Uterus (tissue), 4 donors: ENCODE results near the gene KRT86. TPM values are rescaled to one million over a fixed set of nuclear protein-coding genes. Genes with fewer than 3 reads are reported as not detected.

Experiments used
- DNase-seq, 2 donors: peaks; one replicate each; pipeline ENCODE4 v3.0.0-alpha.2; 2019 to 2020
- H3K27ac ChIP-seq, 2 donors: fragments of 200-600 bp; sonication (generic); 1 replicate in 1 of 2; 2 replicates in 1 of 2; pipeline ENCODE4 v1.5.1; 2016 to 2018
- H3K27me3 ChIP-seq, 2 donors: fragments of 200-600 bp; sonication (generic); one replicate each; pipeline ENCODE4 v1.5.1; 2018 to 2019; ENCODE audit warnings: control low read depth in 1 of 2
- H3K36me3 ChIP-seq, 2 donors: fragments of 200-600 bp; sonication (generic); one replicate each; pipeline ENCODE4 v1.5.1; 2019; ENCODE audit warnings: control low read depth in 1 of 2
- H3K4me1 ChIP-seq, 2 donors: fragments of 200-600 bp; sonication (generic); one replicate each; pipeline ENCODE4 v1.5.1; 2018 to 2019; ENCODE audit warnings: control low read depth in 1 of 2
- H3K4me3 ChIP-seq, 2 donors: fragments of 200-600 bp; sonication (generic); 1 replicate in 1 of 2; 2 replicates in 1 of 2; pipeline ENCODE4 v1.5.1; 2018 to 2019; ENCODE audit warnings: mild to moderate bottlenecking in 1 of 2
- H3K9me3 ChIP-seq, 2 donors: fragments of 200-600 bp; sonication (generic); one replicate each; pipeline ENCODE4 v1.5.1; 2019; ENCODE audit warnings: control low read depth in 1 of 2
- CTCF ChIP-seq, 4 experiments: fragments of 200-600 bp in 2 of 4; fragments of 450-650 bp in 2 of 4; sonication (generic) in 2 of 4; IDR thresholded peaks; one replicate each; pipeline ENCODE4 v1.5.1; 2016 to 2019; ENCODE audit warnings: antibody characterized with exemption in 4 of 4, mild to moderate bottlenecking in 2 of 4, moderate library complexity in 1 of 4
- POLR2A ChIP-seq, 2 donors: fragments of 450-650 bp; IDR thresholded peaks; one replicate each; pipeline ENCODE4 v1.6.1; 2016; ENCODE audit warnings: antibody characterized with exemption in 2 of 2, mild to moderate bottlenecking in 1 of 2, moderate library complexity in 1 of 2
- intact Hi-C: fragments of 100-400 bp; cut with DNase I; formaldehyde crosslinking; loops from one replicate; pipeline ENCODE4 v1.15.1; 2023; ENCODE audit warnings: low total_unique reads
- total RNA-seq, 4 donors: library from RNA; depleted of rRNA in 3 of 4; stranded (reverse); fragments of >200 nt in 3 of 4; gene quantifications; one replicate each; pipeline versions ENCODE4 v1.1.0 to v1.2.4, GENCODE V29; 2014 to 2023
- donor health status: DM: yes; HTN: yes; CAD: no.

The KRT86 gene
- total RNA-seq, 4 donors from 2014 or later: 0.35 TPM; not detected in 3

DNA sequence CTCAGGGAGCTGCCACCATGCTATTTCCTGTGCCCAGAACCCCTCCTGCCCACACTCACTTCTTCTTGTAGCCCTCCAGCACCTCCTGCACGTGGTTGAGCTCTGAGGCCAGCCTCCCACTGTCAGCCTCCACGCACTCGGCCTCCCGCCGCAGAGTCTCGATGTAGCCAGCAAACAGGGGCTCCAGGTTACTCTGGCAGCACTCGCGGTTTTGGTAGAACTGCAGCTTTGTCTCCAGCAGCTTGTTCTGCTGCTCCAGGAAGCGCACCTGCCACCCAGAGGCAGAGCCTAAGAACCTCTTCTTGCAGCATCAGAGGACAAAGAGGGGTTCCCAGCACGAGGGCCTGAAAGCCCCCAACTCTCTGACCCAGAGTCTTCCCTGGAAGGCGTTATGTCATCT is 44.7 kb downstream of the KRT86 start:
- Histone ChIP-seq H3K4me1 (no peaks in the 10 kb centered on the region), H3K27ac (no peak overlapping the region), H3K4me3 (no peak overlapping the region), H3K36me3 (no peaks in the 10 kb centered on the region), H3K9me3 (no peaks in the 10 kb centered on the region), H3K27me3 (no peaks in the 10 kb centered on the region)
- TF ChIP-seq POLR2A (IDR thresholded peaks at IDR 0.05) (no peak), CTCF (IDR thresholded peaks at IDR 0.05) (no peak)
- no peak for DNase-seq
- intact Hi-C loops: no loop called here

GRCh38 chr12:52320784-52321400 is 46.4 kb downstream of the KRT86 start, which contains the start of gene KRT83:
TSS of gene KRT83 (minus strand) at chr12:52321398. CDS start at chr12:52321335, 63 bp downstream.
- Histone ChIP-seq H3K4me1 (no peaks in the 10 kb centered on the region), H3K27ac (no peak within 1 kb of the TSS), H3K9me3 (no peaks in the 10 kb centered on the region), H3K4me3 (no peak within 1 kb of the TSS), H3K36me3 (no peaks in the 10 kb centered on the region), H3K27me3 (no peaks in the 10 kb centered on the region)
- TF ChIP-seq CTCF (IDR thresholded peaks at IDR 0.05): no peak
- no peak for TF ChIP-seq POLR2A (IDR thresholded peaks at IDR 0.05)
- intact Hi-C loops: no loop called here
- DNase-seq: no peak

DNA sequence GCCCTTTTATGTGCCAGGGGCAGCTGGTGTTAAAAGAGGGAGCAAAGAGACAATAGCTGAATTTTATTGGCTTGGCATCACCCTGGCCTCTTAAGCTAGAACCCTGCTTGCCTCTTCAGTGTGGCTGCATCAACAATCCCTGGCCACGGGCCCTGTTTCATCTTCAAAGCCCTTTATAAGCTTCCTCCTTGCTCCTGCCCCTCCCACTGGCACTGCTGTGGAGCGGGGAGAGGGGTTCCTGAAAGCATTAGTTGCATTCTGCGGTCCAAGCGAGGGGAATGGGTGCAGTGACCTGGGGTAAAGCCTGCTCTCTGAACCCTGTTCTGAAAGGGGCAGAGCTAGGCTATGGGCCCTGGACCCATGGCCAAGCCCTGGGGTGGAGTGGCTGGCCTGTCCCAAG is 47.0 kb downstream of the KRT86 start:
- Histone ChIP-seq H3K4me1 (no peaks in the 10 kb centered on the region), H3K9me3 (no peaks in the 10 kb centered on the region), H3K27ac (no peak overlapping the region), H3K36me3 (no peaks in the 10 kb centered on the region), H3K4me3 (no peak overlapping the region), H3K27me3 (no peaks in the 10 kb centered on the region)
- TF ChIP-seq CTCF (IDR thresholded peaks at IDR 0.05): no peak
- no peak for TF ChIP-seq POLR2A (IDR thresholded peaks at IDR 0.05)
- intact Hi-C loops: no loop called here
- no peak for DNase-seq

DNA sequence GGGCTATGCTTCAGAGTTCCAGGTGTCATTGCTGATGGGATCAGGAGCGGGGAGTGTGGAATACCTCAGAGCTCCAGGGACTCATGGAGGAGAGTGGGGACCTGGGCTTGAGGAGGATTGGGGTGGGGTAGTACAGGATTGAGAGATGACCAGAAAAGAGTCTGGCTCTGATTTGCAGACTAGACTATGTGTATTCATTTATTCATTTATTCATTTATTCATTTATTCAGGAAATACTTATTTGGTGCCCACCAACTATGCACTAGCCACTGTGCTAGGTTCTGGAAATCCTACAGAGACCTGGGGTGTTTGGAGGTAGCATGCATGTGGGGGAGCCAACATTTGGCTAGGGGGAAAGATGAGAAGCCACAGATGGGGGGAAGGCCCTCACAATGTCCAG is 47.6 kb downstream of the KRT86 start:
- no peaks in the 10 kb centered on the region for H3K4me1 ChIP-seq
- H3K4me3 ChIP-seq: no peak overlapping the region
- intact Hi-C loops: no loop called here
- H3K9me3 ChIP-seq: no peaks in the 10 kb centered on the region
- DNase-seq: no peak
- H3K27me3 ChIP-seq: no peaks in the 10 kb centered on the region
- no peak for TF ChIP-seq CTCF (IDR thresholded peaks at IDR 0.05)
- H3K27ac ChIP-seq: no peak overlapping the region
- no peaks in the 10 kb centered on the region for H3K36me3 ChIP-seq

- Histone ChIP-seq H3K27me3 (no peaks in the 10 kb centered on the region), H3K27ac (no peak overlapping the region), H3K36me3 (no peaks in the 10 kb centered on the region), H3K4me1 (no peaks in the 10 kb centered on the region), H3K4me3 (no peak overlapping the region), H3K9me3 (no peaks in the 10 kb centered on the region)
- DNase-seq: no peak
- no peak for TF ChIP-seq POLR2A (IDR thresholded peaks at IDR 0.05)
- no peak for TF ChIP-seq CTCF (IDR thresholded peaks at IDR 0.05)
- intact Hi-C loops: no loop called here
Observed at GRCh38 chr12:52323001-52323400, 48.6 kb downstream of the KRT86 start.
